Nephron progenitor cell (in vitro differentiated cells): ENCODE results near the gene GRIN2C.

Experiments
- DNase-seq: peaks from one replicate; pipeline ENCODE4 v3.0.0; 2021
- H3K27ac Mint-ChIP-seq: 2 replicates; pipeline ENCODE4 v1.8.0; 2021; ENCODE audit warnings: mild to moderate bottlenecking, moderate library complexity, mixed read lengths
- H3K27me3 Mint-ChIP-seq: 2 replicates; pipeline ENCODE4 v1.8.0; 2021; ENCODE audit warnings: mild to moderate bottlenecking, low read depth, mixed read lengths; ENCODE audit not compliant: poor library complexity
- H3K36me3 Mint-ChIP-seq: 2 replicates; pipeline ENCODE4 v1.8.0; 2021; ENCODE audit warnings: low read depth, mixed read lengths
- H3K4me1 Mint-ChIP-seq: 2 replicates; pipeline ENCODE4 v1.8.0; 2021; ENCODE audit warnings: mixed read lengths
- H3K4me3 Mint-ChIP-seq: 2 replicates; pipeline ENCODE4 v1.8.0; 2021; ENCODE audit warnings: mild to moderate bottlenecking, moderate library complexity, mixed read lengths
- H3K9me3 Mint-ChIP-seq: 2 replicates; pipeline ENCODE4 v1.8.0; 2021; ENCODE audit warnings: mild to moderate bottlenecking, moderate library complexity, mixed read lengths
- CTCF ChIP-seq: fragments of 200-600 bp; sonication (generic); IDR thresholded peaks from 2 replicates; pipeline ENCODE4 v1.5.0; 2021; ENCODE audit warnings: antibody characterized with exemption

Gene GRIN2C

DNA sequence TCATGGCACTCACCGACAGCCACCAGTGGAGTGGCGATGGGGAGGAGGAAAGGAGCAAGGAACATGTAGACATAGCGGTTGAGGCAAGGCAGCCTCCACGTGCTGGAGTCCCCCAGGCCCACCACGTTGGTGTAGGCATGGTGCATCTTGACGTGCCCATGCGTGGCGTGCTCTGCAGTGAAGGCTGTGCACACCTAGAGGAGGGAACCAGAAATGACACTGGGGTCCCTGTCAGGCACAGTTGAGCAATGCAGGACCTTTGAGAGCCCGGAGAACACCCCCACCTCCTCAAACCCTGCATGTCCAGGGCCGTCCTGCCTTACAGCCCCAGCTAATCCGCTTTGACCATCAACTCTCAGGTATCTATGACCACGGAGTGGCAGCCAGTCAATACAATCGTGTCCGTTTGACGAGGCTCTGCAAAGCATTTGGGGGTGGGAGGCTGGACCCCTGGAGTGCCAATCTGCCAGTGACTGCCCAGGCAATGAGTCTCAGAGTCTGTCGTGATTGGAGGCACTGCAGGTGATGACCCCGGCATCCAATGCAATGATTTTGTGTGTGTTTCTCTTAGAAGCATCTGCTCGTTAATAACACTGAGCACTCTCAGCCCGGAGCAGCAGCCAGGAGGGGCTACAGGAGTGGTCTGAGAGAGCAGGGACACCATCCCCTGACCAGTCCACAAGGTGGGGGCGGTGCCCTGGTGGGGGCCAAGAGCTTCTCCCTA is 23.0 kb upstream of the GRIN2C start:
- Mint-ChIP-seq H3K4me1 (peaks cover 12% of the 10 kb centered on the region), H3K36me3 (no peaks in the 10 kb centered on the region), H3K9me3 (no peaks in the 10 kb centered on the region), H3K4me3 (no peak overlapping the region), H3K27me3 (peaks cover 55% of the 10 kb centered on the region), H3K27ac (no peak overlapping the region)
- DNase-seq: no peak
- TF ChIP-seq CTCF: no peak

DNA sequence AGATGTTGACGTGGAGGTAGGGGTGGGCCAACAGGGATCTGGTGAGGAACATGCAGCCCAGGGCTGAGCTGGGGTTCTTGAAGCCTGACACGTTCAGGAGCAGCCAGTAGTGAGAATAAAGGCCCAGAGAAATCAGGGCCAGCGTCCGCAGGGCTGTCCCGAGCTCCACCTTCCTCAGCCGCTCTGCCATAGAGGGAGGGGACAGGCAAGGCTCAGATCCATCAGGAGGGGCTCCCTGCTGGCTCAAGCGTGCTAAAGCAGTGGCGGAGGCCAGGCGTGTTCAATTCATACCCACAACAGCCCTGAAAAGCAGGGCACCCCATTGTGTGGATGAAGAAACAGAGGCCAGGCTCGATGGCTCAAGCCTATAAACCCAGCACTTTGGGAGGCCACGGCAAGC is 21.4 kb upstream of the GRIN2C start:
- H3K27ac Mint-ChIP-seq: no peak overlapping the region
- H3K9me3 Mint-ChIP-seq: no peaks in the 10 kb centered on the region
- peaks cover 28% of the 10 kb centered on the region for H3K4me1 Mint-ChIP-seq
- no peak for DNase-seq
- H3K36me3 Mint-ChIP-seq: no peaks in the 10 kb centered on the region
- H3K27me3 Mint-ChIP-seq: peaks cover 42% of the 10 kb centered on the region
- no peak for TF ChIP-seq CTCF
- H3K4me3 Mint-ChIP-seq: no peak overlapping the region

GRCh38 chr17:74879308-74879707 is 19.6 kb upstream of the GRIN2C start:
- no peak for DNase-seq
- Mint-ChIP-seq H3K27me3 (peaks cover 31% of the 10 kb centered on the region), H3K9me3 (no peaks in the 10 kb centered on the region), H3K4me3 (no peak overlapping the region), H3K4me1 (peaks cover 41% of the 10 kb centered on the region), H3K36me3 (no peaks in the 10 kb centered on the region), H3K27ac (peak overlapping the region; percentile 58)
- TF ChIP-seq CTCF: no peak

DNA sequence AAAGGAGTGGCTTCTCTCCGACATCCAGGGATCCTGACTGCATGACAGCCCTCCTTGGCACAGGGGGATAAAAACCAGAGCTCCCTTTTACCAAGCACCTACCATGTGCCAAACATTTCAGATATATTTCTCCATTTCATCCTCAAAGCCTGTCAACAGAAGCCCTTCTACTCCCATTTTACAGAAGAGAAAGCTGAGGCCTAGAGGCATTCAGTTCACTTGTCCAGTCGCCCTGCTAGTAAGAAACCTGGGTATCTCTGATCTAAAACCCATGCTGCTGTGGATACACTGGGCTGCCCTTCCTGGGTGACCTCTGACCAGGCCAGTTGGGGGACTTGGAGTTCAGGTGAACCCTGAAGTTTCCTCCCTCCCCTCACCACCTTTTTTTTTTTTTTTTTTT is 19.0 kb upstream of the GRIN2C start:
- Mint-ChIP-seq H3K27me3 (peaks cover 29% of the 10 kb centered on the region), H3K4me3 (no peak overlapping the region), H3K27ac (no peak overlapping the region), H3K9me3 (no peaks in the 10 kb centered on the region), H3K36me3 (no peaks in the 10 kb centered on the region), H3K4me1 (peaks cover 46% of the 10 kb centered on the region)
- DNase-seq: no peak
- TF ChIP-seq CTCF: no peak

DNA sequence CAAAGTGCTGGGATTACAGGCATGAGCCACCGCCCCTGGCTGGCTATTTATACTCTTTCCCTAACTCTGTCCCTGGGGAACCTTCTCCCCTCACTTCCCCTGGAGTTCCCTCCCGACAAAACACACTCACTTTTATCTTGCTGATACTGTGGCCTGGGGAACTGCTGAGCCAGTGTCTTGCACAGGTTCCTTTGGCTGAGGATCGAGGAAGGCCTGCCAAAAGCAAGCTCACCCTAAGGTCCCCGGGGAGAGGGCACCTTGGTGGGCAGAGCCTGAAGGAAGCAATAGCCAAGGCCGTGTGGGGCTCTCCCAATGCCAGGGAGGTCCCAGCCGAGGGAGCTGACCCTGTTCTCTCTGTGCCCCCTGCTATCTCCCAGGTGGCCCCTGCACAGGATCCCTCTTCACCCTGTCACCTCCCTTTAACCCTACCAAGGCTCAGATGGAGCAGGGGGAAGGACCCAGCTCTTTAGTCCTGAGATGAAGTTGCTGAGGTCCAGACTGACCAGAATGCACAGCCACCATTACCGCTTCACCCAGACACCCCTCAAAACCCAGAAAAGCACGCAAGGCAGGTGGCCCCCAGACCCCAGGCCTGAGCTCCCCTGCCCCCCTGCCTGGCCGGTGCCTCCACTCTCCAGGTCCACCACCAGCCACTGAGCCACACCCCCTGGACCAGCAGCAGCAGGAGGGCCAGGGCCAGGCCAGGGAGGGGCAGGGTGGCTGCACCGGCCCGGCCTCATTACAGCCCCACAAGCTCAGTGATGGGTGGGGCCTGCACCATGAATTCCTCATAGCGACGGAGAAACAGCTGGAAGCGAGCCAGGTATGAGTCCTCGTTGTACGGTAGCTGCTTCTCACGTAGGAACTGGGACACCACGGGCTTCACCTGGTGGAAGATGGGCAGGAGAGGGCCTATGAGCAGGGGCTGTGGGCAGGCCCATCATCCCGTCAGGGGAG is 18.2 kb upstream of the GRIN2C start:
- no peak for DNase-seq
- no peak overlapping the region for H3K4me3 Mint-ChIP-seq
- H3K4me1 Mint-ChIP-seq: peaks cover 45% of the 10 kb centered on the region
- no peaks in the 10 kb centered on the region for H3K36me3 Mint-ChIP-seq
- H3K27ac Mint-ChIP-seq: no peak overlapping the region
- H3K27me3 Mint-ChIP-seq: peaks cover 22% of the 10 kb centered on the region
- no peak for TF ChIP-seq CTCF
- H3K9me3 Mint-ChIP-seq: no peaks in the 10 kb centered on the region
